NB4 (cell line): Measurements from ENCODE around the gene ZBTB9.

Source experiments
- DNase-seq: peaks from one replicate; pipeline ENCODE4 v3.0.0; 2010; ENCODE audit warnings: low read depth
- H3K4me3 ChIP-seq: one replicate; pipeline ENCODE4 v1.5.1; 2011; ENCODE audit warnings: mild to moderate bottlenecking, low read depth, low read length, moderate library complexity
- MYC ChIP-seq: IDR thresholded peaks from 2 replicates; pipeline ENCODE4 v1.6.1; 2011; ENCODE audit warnings: low read depth, low read length
- POLR2A ChIP-seq: IDR thresholded peaks from 2 replicates; pipeline ENCODE4 v1.6.1; 2011; ENCODE audit warnings: mild to moderate bottlenecking; ENCODE audit not compliant: insufficient read length; ENCODE audit errors: extremely low read depth
- TF ChIP-seq, protein P1 (sequence below): IDR thresholded peaks from 2 replicates; pipeline ENCODE4 v1.6.1; 2011; ENCODE audit warnings: low read depth, low read length
- TF ChIP-seq, protein P2 (sequence below): IDR thresholded peaks from one replicate; pipeline ENCODE4 v1.5.1; 2012; ENCODE audit warnings: low read depth, low read length

The ZBTB9 gene

GRCh38 chr6:33414592-33415271 is 39.6 kb upstream of the ZBTB9 start:
- TF ChIP-seq POLR2A: no peak
- TF ChIP-seq, protein P1, sequence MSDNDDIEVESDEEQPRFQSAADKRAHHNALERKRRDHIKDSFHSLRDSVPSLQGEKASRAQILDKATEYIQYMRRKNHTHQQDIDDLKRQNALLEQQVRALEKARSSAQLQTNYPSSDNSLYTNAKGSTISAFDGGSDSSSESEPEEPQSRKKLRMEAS: no peak
- TF ChIP-seq, protein P2, sequence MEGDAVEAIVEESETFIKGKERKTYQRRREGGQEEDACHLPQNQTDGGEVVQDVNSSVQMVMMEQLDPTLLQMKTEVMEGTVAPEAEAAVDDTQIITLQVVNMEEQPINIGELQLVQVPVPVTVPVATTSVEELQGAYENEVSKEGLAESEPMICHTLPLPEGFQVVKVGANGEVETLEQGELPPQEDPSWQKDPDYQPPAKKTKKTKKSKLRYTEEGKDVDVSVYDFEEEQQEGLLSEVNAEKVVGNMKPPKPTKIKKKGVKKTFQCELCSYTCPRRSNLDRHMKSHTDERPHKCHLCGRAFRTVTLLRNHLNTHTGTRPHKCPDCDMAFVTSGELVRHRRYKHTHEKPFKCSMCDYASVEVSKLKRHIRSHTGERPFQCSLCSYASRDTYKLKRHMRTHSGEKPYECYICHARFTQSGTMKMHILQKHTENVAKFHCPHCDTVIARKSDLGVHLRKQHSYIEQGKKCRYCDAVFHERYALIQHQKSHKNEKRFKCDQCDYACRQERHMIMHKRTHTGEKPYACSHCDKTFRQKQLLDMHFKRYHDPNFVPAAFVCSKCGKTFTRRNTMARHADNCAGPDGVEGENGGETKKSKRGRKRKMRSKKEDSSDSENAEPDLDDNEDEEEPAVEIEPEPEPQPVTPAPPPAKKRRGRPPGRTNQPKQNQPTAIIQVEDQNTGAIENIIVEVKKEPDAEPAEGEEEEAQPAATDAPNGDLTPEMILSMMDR: peak; percentile 65
- H3K4me3 ChIP-seq: no peak overlapping the region
- DNase-seq: peak; percentile 53

- H3K4me3 ChIP-seq: peak overlapping the region; percentile 98
- TF ChIP-seq, protein P1: no peak
- TF ChIP-seq, protein P2: no peak
- TF ChIP-seq POLR2A (no peak), MYC (no peak)
These were observed 38.5 kb upstream of the ZBTB9 start for GRCh38 chr6:33415831-33416230.

GRCh38 chr6:33416386-33417127 is 37.8 kb upstream of the ZBTB9 start:
- TF ChIP-seq, protein P1: no peak
- TF ChIP-seq MYC (no peak), POLR2A (no peak)
- TF ChIP-seq, protein P2: no peak
- no peak for DNase-seq
- peak overlapping the region; percentile 98 for H3K4me3 ChIP-seq

More at GRCh38 chr6:33415831-33416230, 38.5 kb upstream of the ZBTB9 start:
- DNase-seq: no peak

DNA sequence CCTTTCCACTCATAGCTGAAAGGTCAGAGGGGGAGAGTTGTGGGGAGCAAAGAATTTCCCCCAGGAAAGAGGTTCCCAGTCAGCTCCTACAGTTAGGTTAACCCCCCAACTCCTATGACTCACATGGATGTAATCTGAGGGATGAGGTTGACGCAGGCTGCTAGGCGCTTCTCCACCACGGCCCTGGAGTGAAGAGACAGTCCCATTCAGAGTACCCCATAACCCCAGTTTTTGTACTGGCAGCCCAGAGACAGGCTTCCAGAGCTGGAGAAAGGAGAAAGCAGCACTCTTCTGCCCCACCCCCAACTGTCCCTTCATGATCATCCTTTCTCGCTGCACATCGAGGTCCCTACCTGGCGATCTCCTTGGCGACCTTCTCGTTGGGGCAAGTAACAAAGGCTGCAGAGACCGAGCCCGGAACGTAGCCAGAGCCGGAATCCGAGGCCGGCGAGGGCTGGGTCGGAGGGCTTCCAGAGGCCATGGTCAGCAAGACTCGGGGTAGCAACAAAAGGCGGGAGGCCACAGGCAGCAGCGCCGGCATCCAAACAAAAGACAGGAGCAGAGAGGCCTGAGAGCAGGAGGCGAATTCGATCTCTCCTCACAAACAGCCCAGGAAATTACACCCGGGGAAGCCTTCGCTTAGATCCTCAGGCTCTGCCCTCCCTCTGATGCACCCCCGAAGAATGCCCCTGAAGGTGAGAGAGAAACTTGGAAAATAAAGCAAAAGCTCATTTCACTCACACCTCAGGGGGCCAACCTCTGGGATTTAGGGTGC is 37.1 kb upstream of the ZBTB9 start:
- DNase-seq: peak; percentile 49
- peak overlapping the region; percentile 98 for H3K4me3 ChIP-seq
- TF ChIP-seq, protein P1: no peak
- TF ChIP-seq, protein P2: no peak

GRCh38 chr6:33417903-33418689 is 36.3 kb upstream of the ZBTB9 start, which contains the start of gene CUTA:
Gene CUTA, minus strand, starts transcription at chr6:33418107. Its CDS starts 107 bp downstream, at chr6:33418000.
- H3K4me3 ChIP-seq: peak within 1 kb of the TSS; percentile 98
- DNase-seq: peak; percentile 100
- TF ChIP-seq MYC (peak; percentile 93), POLR2A (peak; percentile 76)
- TF ChIP-seq, protein P2: peak; percentile 62
- TF ChIP-seq, protein P1: peak; percentile 97
